ENCODE measurements around the gene PSMD6.

Gene PSMD6

DNA sequence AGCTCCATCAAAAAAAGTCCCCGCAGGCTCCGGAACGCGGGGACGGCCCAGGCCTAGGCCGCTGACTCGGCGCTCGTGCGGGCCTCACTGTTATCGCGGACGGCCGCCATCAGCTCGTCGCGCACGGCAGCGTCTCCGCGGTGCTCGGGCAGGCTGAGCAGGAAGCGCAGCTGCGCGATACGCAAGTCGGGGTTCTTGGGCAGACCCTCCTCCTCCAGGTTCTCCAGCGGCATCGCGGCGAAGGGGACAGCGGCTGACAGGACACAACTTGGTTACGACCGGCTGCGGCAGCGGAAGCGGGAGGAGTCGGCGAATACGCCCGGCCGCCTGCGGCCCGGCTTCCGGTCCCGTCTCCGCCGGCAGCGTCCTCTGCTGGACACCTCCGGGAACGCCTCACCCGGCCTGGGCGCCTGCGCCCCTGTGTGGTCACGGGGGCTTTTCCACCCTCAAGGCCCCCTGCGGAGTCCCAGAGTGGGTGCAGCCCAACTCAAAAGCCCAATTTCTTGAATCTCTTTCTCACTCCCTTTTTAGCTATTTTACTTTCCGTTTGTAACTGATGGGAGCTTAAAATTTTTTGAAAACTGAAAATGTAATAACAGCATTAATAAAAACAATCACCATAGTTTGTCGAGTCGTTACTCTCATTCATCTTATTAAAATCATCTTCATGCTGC is at the start of gene PSMD6:
PSMD6 (minus strand) TSS at position 308 of the 674 bp plus-strand sequence; CDS start at position 233, 75 bp downstream.
- peak; percentile 86 for DNase-seq (ENCODE audit: low spot score)

GRCh38 chr3:64072126-64072525 is 48.8 kb upstream of the PSMD6 start:
- no peak for DNase-seq (ENCODE audit: low spot score)

DNA sequence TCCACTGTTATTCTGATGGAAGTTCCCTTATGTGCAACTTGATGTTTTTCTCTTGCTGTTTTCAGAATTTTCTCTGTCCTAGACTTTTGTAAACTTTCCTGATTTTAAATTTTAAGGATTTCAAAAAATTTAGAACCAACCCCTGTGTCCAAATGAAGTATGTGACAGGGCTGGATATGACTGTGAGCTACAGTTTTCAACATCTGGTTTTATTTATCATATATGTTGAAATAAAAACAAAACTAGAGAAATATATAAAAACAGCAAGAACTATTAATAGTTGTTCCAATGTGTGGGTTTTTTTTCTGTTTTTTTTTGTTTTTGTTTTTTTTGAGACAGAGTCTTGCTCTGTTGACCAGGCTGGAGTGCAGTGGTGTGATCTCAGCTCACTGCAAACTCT is 47.4 kb upstream of the PSMD6 start:
- no peak for DNase-seq (ENCODE audit: low spot score)

GRCh38 chr3:64067506-64068346 is 44.4 kb upstream of the PSMD6 start:
- DNase-seq (ENCODE audit: low spot score): no peak

- DNase-seq (ENCODE audit: low spot score): no peak
Measured at GRCh38 chr3:64064804-64065203, 41.5 kb upstream of the PSMD6 start.

- DNase-seq (ENCODE audit: low spot score): no peak
Measured at GRCh38 chr3:64063983-64064438, 40.7 kb upstream of the PSMD6 start.

- no peak for DNase-seq (ENCODE audit: low spot score)
Measured at GRCh38 chr3:64063207-64063982, 40.1 kb upstream of the PSMD6 start.

GRCh38 chr3:64061628-64062027 is 38.3 kb upstream of the PSMD6 start:
- no peak for DNase-seq (ENCODE audit: low spot score)

- no peak for DNase-seq (ENCODE audit: low spot score)
Measured at GRCh38 chr3:64059484-64060175, 36.3 kb upstream of the PSMD6 start.

DNA sequence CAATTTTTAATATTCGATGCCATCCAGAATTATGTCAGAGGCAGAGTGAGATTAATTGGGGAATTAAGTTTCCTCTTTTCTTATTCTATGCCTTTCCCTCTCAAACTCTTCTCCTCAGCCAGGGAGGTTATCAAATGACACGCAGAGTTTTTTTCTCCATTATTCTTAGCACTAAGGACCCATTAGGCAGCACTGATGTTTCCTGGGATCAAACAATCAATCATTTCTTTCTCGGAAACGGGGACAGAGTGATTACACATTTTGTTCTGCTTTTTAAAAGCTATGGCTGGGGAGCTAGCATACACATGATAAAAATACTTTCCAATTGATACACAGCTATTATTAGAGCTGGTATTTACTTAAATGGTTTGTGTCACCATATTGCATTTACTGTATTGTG is 35.3 kb upstream of the PSMD6 start:
- DNase-seq (ENCODE audit: low spot score): no peak

- DNase-seq (ENCODE audit: low spot score): no peak
Measured at GRCh38 chr3:64057231-64057630, 33.9 kb upstream of the PSMD6 start.

DNA sequence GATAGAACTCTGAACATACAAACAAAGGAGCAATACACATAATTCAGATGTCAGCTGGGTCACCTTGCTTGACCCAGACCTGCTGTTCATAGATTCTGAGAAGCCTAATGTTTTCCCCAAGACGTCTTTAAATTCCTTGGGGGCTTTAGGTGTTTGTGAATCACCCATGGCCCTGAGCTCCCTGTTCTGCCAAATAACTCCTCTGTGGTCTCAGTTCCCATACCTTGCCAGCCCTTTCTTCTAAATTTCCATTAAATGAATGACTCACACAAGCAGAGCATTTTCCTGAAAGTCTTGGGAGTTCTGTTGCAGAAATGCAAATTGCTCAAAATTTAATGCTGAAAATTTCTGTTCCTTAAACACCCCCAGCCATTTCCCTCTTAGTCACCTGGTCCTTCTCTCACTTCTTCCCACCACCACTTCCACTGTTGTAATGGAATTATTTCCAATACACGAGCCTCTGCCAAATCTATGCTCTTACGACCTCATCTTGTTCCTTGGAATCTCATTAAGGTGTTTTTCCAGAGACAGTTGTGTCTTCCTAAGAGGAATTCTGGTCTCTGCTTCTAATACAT is 33.4 kb upstream of the PSMD6 start:
- DNase-seq (ENCODE audit: low spot score): peak; percentile 63

DNA sequence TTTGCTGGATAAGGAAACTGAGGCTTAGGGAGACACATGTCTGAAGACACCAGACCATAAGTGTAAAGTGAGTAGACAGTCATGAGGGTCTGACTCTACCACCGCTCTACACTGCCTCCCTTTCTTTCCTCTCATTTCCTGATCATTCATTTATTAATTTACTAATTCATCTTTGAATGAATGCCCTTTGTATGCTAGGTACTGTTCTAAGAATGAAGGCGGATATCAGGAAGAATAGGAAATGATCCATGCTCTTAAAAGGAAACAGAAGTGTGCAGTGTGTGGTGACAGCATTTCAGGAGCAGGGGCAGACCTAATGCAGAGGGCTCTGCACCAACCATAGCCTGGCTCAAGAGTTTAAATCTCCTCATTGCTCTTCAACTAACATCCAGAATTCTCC is 31.8 kb upstream of the PSMD6 start:
- peak; percentile 88 for DNase-seq (ENCODE audit: low spot score)

DNA sequence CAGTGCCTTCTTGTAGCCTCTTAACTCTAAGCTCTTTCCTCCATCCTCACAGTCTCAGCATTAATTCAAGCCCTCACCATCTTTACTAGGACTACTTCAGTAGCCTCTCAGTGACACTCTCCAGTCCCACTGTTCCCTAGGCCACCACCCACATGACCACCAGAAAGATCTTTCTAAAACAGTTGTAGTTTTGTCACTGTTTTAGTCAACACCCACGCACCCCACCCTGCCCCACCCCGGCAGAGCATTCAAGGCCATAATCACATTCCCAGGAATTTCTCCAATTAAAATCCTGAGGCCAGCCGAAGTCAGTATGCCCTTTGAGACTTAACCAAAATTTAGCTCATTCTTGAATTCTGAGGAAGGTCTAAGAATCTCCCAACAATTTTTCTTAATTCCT is 31.2 kb upstream of the PSMD6 start:
- peak; percentile 77 for DNase-seq (ENCODE audit: low spot score)

DNA sequence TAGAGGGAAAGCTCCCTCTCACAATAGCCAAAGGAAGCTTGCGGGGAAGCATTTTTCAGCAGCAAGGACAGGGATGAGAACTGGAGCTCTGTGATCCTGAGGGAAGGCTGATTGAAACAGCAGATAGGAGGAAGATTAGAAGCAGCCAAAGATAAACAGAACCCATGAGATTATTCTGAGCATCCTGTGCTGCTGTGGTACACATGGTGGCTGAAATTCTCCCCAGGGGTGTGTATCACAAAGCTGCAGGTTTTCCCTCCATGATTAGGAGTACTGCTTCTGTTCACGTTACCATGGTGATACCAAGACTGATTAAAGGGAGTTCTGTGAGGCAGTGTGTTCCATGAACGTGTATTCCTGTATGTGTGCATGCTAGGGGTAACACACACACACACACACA is 30.3 kb upstream of the PSMD6 start:
- no peak for DNase-seq (ENCODE audit: low spot score)

DNA sequence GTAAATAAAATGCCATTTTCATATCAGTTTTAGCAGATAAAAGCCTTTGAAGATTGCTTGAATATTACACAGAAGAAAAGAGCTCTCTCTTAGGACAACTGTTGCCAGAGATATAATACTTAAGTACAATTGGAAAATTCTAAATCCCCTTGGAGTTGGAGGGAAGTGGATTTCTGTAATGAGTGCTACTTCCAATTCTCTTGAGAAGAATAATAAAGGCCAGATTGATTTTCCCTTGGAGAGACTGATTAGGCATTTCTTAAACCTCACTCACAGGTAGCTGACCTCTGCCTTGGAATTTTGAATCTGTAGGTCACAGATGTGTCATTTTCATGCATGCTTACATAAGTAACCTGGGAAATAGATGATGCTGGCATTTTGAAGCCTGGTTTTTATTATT is 29.8 kb upstream of the PSMD6 start:
- no peak for DNase-seq (ENCODE audit: low spot score)

DNA sequence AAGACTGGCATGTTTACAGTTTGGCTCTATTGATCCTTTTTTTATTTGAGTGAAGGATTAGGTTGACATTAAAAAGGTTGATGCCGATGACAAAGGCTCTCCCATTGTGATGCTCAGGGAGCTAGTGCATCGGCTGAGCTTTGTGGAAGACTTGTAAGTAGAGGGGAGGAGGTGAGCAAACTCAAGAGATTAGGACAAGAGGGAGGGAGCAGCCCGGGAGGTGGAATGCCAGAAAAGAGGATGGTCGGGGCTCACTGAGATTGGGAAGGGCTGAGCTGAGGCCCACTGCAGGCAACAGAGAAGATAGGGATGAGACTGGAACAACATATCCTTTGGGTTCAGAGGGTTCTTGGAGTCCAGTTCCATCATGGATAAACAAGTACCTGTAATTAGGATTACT is 26.5 kb upstream of the PSMD6 start:
- DNase-seq (ENCODE audit: low spot score): no peak

GRCh38 chr3:64049136-64049535 is 25.8 kb upstream of the PSMD6 start:
- DNase-seq (ENCODE audit: low spot score): no peak

- peak; percentile 53 for DNase-seq (ENCODE audit: low spot score)
Measured at GRCh38 chr3:64048631-64049061, 25.4 kb upstream of the PSMD6 start.

- DNase-seq (ENCODE audit: low spot score): no peak
Measured at GRCh38 chr3:64047787-64048186, 24.5 kb upstream of the PSMD6 start.

DNA sequence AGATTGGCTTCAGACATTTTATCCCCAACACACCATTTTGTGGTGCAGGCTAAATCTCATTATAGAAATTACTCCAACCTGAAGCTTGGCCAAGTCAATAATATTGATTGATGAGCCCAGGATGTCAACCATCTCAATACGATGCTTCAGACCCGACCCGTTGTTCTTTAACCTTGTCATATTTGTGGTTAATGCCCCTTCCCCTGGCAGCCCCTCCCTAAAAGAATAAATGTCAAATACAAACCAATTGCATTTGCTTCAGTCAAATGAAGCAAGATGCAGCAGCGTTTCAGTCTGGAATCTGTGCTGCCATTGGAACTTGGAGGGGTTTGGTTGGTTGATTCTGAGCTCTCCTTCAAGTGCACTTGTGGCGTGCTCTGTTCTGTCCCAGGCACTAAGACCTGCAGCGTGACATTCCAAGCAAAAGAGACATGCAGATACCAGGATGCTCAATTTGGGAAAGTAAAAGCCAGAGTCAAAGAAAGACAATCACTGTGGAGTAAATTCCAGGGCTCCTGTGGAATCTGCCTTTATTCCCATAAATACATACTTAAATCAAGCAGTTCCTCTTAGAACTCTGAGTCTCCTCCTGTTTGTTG is 23.8 kb upstream of the PSMD6 start:
- no peak for DNase-seq (ENCODE audit: low spot score)

Data from COLO829 (cell line).